Left colon (tissue), 2 donors: ENCODE results near the gene CD40LG. TPM values are rescaled to one million over a fixed set of nuclear protein-coding genes. Genes with fewer than 3 reads are reported as not detected.
A peak's percentile ranks its signal among the peaks of the same experiment; 100 is the strongest.

Experiments
- ATAC-seq: fragments of 200-7000 bp; cut with Tn5 transposase; one replicate; pipeline ENCODE4 v1.9.1; 2020; ENCODE audit warnings: mild to moderate bottlenecking, moderate library complexity
- DNase-seq, 2 donors: peaks; one replicate each; pipeline ENCODE4 v3.0.0-alpha.2; 2020
- intact Hi-C, 2 donors: fragments of 100-400 bp; cut with DNase I in 1 of 2; cut with micrococcal nuclease in 1 of 2; formaldehyde crosslinking; loops; one replicate each; pipeline versions ENCODE4 v1.11.2 to v1.14.0; 2022; cut with DNase I, micrococcal nuclease
- long read RNA-seq: library from polyadenylated mRNA; unstranded; transcript quantifications from one replicate; pipeline ENCODE4 v2.0.0, GENCODE V29; 2021
- total RNA-seq, 2 donors: library from RNA; stranded (reverse); fragmentation: NEBNext Ultra II Directional; extraction: Animal tissue kit (Norgen Biotek cat#: 25700); gene quantifications; one replicate each; pipeline ENCODE4 v1.2.1, GENCODE V29; 2021
- donor health status: DM: no; HTN: no; CAD: no.
- donor health status: DM: yes; HTN: yes; CAD: no.

The CD40LG gene
- under 1 TPM; 0.24 to 0.75 TPM for total RNA-seq
- long read RNA-seq = 0 reads

- DNase-seq (no peak), ATAC-seq (no peak)
- intact Hi-C loops = no loop called here
Measured at GRCh38 chrX:136647677-136648360, at the start of gene CD40LG. CD40LG (plus strand) TSS chrX:136648158; CDS start chrX:136648249, 91 bp downstream.

- ATAC-seq (no peak), DNase-seq (no peak)
- intact Hi-C loops = no loop called here
Measured at GRCh38 chrX:136598631-136599030, 49.3 kb upstream of the CD40LG start.

GRCh38 chrX:136600059-136600458, 47.9 kb upstream of the CD40LG start:
- intact Hi-C loops = no loop called here
- ATAC-seq = no peak
- DNase-seq = no peak

- no peak for ATAC-seq
- intact Hi-C loops = no loop called here
Measured at GRCh38 chrX:136607236-136607635, 40.7 kb upstream of the CD40LG start.

GRCh38 chrX:136608295-136608933, 39.5 kb upstream of the CD40LG start:
- ATAC-seq = peak; percentile 94
- intact Hi-C loops = no loop called here
- peak; percentile 48 to 71 for DNase-seq

More at GRCh38 chrX:136607236-136607635, 40.7 kb upstream of the CD40LG start:
- DNase-seq = no peak

DNA sequence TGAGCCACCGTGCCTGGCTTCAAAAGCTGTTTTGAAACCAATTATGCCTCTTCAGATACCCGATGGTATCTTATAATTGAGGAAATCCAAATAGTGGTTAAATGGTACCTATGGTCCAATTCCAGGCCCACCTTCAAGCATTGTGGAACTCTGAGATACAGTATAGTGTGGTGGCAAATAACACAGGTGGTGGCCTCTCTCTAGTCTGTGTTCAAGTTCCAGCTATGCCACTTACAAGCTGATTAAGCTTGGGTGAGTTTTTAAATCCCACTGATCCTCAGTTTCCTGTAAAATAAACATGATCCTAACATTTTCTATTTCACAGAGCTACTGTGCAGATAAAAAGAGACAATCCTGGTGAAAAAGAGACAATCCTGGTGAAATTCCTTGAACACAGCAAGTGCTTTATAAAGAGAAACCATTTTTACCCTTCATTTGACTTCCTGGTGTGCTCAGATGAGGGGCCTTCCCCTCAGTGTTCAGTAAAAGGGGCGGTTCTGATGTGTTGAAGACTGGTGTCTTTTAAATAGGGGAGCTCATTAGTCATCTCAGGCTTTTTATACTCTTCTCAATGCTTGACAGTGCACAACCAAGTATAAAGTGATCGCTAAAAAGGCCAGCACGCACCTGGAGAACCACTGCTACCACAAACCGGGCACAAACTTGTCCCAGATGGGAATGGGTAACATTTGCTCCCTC, 30.8 kb upstream of the CD40LG start:
- intact Hi-C loops = no loop called here
- no peak for ATAC-seq
- DNase-seq = no peak

DNA sequence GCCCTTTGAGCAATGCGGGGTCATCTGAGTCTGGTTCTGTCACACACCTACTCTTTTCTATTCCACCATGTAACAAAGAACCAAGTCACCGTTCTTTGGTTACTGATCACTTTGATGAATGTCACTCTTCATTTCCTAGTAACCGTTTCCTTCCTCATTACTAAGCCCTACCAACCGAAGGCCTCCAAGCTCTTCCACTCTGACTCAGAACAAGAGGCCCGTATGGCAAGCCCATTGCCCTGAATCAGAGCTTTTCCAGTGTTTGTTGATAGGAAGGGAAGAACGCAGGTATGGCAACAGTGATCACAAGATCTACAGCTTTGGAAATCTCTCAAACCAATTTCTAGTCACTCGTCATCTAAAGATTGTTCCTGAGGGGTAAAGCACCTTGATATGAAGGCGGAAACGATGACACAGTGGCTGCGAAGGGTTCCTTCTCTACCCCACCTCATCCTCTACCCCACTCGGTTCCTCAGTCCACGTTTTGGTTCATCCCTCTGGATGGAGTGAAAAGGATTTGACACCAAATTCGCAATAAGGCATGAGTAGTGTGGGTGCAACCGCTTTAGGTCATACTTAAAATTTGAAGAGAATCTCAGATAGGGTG, 28.0 kb upstream of the CD40LG start:
- no peak for DNase-seq
- no peak for ATAC-seq
- intact Hi-C loops = no loop called here

DNA sequence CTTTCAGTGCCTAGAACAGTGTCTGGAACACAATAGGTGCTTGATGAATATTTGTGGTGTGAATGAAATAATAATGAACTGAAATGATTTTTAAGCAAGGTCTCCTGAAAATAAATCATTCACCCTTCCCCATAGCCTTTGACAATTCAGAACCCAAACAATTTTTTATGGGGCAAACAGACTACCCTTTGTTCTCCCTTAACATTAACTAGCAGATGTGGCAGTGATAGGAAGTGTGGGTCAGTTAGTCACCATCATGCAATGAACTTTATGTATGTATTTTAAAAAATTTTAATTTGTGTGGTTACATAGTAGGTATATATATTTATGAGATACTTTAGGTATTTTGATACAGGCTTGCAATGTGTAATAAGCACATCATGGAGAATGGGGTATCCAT, 27.2 kb upstream of the CD40LG start:
- no peak for ATAC-seq
- intact Hi-C loops = no loop called here
- no peak for DNase-seq

DNA sequence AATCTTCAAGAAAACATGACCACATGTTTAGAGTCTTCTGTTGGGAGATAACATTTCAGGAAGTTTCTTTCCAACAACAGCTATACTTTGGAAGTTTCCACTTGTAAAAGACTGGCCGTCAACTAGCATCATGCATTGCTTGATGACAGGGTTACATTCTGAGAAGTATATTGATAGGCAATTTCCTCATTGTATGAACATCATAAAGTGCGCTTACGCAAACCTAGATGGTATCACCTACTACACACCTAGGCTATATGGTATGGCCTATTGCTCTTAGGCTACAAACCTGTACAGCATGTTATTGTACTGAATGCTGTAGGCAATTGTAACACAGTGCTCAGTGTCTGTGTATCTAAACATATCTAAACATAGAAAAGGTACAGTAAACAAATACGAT, 25.4 kb upstream of the CD40LG start:
- intact Hi-C loops = no loop called here
- ATAC-seq (peak; percentile 92), DNase-seq (no peak)

GRCh38 chrX:136623396-136623795, 24.6 kb upstream of the CD40LG start:
- intact Hi-C loops = no loop called here
- no peak for ATAC-seq
- no peak for DNase-seq

GRCh38 chrX:136625246-136625645, 22.7 kb upstream of the CD40LG start:
- DNase-seq = no peak
- intact Hi-C loops = no loop called here
- ATAC-seq = no peak

DNA sequence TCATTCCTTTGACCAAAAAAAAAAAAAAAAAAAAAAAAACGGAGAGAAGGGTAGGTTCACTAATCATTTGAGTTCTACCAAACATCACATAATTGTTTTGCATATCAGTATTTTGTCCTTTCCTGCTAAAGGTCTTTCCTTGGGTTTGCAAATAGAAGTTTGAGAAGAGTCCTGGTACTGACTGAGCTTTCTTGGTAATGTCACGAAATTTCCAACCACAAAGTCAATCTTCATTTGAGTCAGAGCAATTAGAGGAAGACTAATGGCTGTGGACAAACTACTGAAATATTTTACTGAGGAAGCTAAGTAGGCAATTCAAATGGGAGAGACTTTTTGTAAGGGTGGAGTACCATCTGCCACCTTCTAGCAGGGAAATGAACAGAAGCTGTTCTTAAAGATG, 21.7 kb upstream of the CD40LG start:
- DNase-seq (no peak), ATAC-seq (no peak)
- intact Hi-C loops = no loop called here

- intact Hi-C loops = no loop called here
- ATAC-seq = no peak
- no peak for DNase-seq
Measured at GRCh38 chrX:136626891-136627290, 21.1 kb upstream of the CD40LG start.

DNA sequence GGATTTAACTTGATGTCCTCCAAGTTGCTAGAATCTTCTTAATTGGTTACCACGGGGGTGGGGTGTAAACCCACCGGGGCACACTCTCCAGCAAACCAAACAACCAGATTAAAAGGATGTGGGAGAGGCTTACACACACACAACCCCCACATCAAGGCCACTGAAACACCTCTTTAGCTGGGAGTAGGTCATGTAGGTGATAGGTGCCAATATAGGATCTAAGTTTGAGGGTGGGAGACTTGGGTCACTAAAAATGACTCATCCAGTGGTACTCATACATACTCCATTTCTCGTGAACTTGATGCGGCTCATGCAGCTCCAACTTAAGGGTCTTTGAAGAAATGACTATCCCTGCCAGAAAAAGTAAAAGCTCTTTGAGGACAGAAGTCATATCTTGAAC, 20.5 kb upstream of the CD40LG start:
- no peak for ATAC-seq

DNA sequence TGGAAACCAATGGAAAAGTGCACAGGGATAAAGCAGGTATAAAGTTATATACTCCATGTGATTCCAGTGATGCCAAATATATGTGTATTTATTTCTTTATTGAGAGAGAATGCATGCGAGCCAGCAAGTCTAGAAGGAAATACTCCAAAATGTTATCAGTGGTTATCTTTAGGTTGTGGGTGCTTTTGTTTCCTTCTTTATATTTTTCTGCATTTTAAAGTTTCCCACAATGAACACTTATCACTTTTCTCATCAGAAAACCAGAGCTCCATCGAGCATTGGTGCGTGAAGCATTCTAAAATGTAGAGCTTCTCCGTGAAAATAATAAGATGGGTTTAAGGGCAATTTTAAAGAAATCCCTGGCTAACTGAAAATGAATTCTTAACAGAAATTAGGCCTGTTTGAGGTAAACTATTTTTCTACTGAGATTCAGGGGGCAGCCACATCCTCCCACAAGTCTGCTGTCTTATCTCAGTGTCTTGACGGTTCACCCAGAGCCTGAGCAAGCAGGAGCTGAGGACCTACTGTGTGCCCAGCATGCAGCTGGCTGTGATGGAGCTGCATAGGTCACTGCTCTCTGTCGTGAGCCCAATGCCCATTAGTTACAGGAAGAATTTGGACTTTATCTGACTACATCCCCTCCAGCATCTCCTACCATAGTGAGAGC, 18.7 kb upstream of the CD40LG start:
- no peak for DNase-seq
- intact Hi-C loops = no loop called here
- ATAC-seq = no peak

More for the DNA sequence above, 20.5 kb upstream of the CD40LG start:
- intact Hi-C loops = no loop called here
- DNase-seq = no peak

DNA sequence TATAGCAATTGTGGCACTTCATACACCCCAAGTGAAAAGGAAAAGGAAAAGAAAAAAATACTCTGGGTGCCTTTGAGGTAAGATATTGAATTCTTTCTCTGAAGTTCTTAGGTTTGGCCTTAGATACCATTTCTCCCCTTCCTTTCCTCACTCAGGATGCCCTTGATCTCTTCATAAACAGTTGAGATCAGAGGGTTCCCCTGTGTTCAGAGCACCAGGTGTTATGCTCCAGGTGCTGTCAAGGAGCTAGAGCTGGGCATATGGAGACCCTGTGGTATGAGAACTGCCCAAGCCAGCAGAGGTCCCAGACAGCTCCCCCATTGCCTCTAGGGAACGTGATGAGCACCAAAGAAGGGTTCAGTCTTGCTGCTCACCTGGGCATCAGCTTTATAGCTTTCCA, 17.1 kb upstream of the CD40LG start:
- ATAC-seq = no peak
- no peak for DNase-seq
- intact Hi-C loops = no loop called here

DNA sequence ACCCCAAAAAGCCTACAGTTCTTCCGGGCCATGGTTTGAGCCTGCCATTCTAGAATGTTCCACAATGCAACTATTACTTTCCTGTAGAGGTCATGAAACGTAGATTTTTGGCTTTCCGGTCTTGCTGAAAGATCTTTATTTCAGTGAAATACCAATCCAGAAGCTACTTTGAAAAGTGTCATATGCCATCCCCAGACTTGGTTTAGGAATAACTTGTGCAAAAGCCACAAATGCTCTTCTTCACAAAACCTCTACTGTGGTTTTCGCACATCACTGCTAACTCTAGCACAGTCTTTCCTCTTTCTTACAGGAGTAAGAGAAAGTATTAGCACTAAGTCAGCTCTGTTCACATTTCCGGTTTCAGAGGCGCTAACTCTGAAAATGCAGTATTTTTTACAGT, 12.7 kb upstream of the CD40LG start:
- no peak for ATAC-seq
- intact Hi-C loops = no loop called here
- no peak for DNase-seq

- intact Hi-C loops = no loop called here
- ATAC-seq = no peak
- DNase-seq = no peak
Measured at GRCh38 chrX:136636121-136636520, 11.8 kb upstream of the CD40LG start.

DNA sequence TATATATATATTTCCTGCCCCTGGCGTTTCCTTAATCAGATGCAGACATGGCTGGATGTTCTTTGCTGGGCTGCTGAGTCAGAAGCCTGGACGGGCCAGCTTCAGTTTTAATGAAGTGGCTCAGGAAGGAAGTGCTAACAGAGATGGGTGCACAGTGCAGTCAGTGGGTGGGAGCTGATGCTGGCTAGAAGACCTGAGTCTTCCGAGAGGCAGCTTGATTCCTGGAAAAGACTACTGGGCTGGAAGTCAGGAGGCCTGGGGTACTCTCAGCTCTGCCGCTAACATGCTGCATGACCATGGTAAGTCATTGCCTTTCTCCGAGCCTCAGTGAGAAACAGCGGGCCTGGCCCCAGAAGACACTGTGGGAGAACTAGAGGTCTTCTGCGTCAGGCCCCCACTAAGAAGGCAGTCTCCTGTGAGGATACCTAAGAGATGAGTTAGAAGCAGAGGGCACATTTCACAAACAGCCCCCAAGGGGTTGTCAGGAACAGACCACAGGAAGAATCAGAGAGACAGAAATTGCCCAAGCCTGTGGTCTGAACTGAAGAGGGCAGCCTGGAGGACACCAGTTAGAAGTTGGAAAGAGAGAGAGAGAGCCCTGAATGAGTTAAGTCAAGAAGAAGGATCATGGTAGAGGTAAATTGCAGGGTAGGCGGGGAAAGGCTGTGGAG, 8.3 kb upstream of the CD40LG start:
- no peak for DNase-seq
- intact Hi-C loops = no loop called here
- no peak for ATAC-seq
